Osteocyte (in vitro differentiated cells): ENCODE results near the gene SLC25A24. TPM values are rescaled to one million over a fixed set of nuclear protein-coding genes. Genes with fewer than 3 reads are reported as not detected.

Source experiments
- DNase-seq: peaks from one replicate; pipeline ENCODE4 v3.0.0; 2021; ENCODE audit warnings: mixed read lengths; ENCODE audit not compliant: unreplicated experiment; ENCODE audit errors: extremely low spot score
- H3K27ac Mint-ChIP-seq: one replicate; pipeline ENCODE4 v1.8.0; 2021; ENCODE audit warnings: mild to moderate bottlenecking, mixed read lengths; ENCODE audit not compliant: unreplicated experiment
- H3K27me3 Mint-ChIP-seq: one replicate; pipeline ENCODE4 v1.8.0; 2021; ENCODE audit warnings: mixed read lengths; ENCODE audit not compliant: unreplicated experiment
- H3K36me3 Mint-ChIP-seq: one replicate; pipeline ENCODE4 v1.8.0; 2021; ENCODE audit warnings: mixed read lengths; ENCODE audit not compliant: unreplicated experiment
- H3K4me1 Mint-ChIP-seq: one replicate; pipeline ENCODE4 v1.8.0; 2021; ENCODE audit warnings: mixed read lengths; ENCODE audit not compliant: unreplicated experiment
- H3K4me3 Mint-ChIP-seq: one replicate; pipeline ENCODE4 v1.8.0; 2021; ENCODE audit warnings: mild to moderate bottlenecking, moderate library complexity, mixed read lengths; ENCODE audit not compliant: unreplicated experiment
- H3K9me3 Mint-ChIP-seq: one replicate; pipeline ENCODE4 v1.8.0; 2021; ENCODE audit warnings: mixed read lengths; ENCODE audit not compliant: unreplicated experiment
- total RNA-seq: library from RNA; stranded (reverse); gene quantifications from 2 replicates; pipeline ENCODE4 v1.2.1, GENCODE V29; 2021
- TF ChIP-seq, protein P1 (sequence below): fragments of 200-600 bp; sonication (generic); IDR thresholded peaks from 2 replicates; pipeline ENCODE4 v1.5.0; 2021; ENCODE audit warnings: antibody characterized with exemption, mild to moderate bottlenecking, moderate library complexity

The SLC25A24 gene
- total RNA-seq, 1 donor from 2014 or later, result 41.3 TPM

DNA sequence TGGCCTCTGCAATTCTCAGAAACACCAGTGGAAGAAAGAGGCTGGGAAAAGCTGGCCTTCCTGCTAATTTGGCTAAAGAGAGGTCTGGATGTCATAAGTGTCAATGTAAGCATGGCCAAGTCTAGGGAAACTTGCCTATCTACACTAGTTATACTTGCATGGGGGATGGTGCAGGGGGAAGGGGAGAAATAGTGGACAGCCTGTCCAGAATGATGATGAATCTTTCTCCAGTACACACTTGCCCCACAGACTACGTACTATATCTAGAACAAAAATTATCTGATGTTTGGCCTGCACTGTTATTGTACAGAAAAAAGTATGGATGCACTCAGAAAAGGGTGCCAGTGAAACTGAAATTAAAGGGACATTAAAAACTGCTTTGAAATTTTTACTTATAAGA lies 114.5 kb downstream of the SLC25A24 start:
- no peaks in the 10 kb centered on the region for H3K4me1 Mint-ChIP-seq
- H3K4me3 Mint-ChIP-seq, result no peak overlapping the region
- no peaks in the 10 kb centered on the region for H3K36me3 Mint-ChIP-seq
- no peak for DNase-seq
- TF ChIP-seq, protein P1, sequence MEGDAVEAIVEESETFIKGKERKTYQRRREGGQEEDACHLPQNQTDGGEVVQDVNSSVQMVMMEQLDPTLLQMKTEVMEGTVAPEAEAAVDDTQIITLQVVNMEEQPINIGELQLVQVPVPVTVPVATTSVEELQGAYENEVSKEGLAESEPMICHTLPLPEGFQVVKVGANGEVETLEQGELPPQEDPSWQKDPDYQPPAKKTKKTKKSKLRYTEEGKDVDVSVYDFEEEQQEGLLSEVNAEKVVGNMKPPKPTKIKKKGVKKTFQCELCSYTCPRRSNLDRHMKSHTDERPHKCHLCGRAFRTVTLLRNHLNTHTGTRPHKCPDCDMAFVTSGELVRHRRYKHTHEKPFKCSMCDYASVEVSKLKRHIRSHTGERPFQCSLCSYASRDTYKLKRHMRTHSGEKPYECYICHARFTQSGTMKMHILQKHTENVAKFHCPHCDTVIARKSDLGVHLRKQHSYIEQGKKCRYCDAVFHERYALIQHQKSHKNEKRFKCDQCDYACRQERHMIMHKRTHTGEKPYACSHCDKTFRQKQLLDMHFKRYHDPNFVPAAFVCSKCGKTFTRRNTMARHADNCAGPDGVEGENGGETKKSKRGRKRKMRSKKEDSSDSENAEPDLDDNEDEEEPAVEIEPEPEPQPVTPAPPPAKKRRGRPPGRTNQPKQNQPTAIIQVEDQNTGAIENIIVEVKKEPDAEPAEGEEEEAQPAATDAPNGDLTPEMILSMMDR, result no peak
- H3K27me3 Mint-ChIP-seq, result peaks cover 15% of the 10 kb centered on the region
- no peak overlapping the region for H3K27ac Mint-ChIP-seq
- no peaks in the 10 kb centered on the region for H3K9me3 Mint-ChIP-seq

GRCh38 chr1:108084866-108085477 lies 115.2 kb downstream of the SLC25A24 start:
- Mint-ChIP-seq H3K4me1 (no peaks in the 10 kb centered on the region), H3K36me3 (no peaks in the 10 kb centered on the region), H3K9me3 (no peaks in the 10 kb centered on the region), H3K27me3 (peaks cover 16% of the 10 kb centered on the region), H3K27ac (no peak overlapping the region), H3K4me3 (no peak overlapping the region)
- DNase-seq, result no peak
- TF ChIP-seq, protein P1, result no peak

Other genes starting within 250 kb of the SLC25A24 start
- not detected in 2 replicates for gene VAV3, start 235.2 kb downstream of the SLC25A24 start, total RNA-seq
- not detected in 2 replicates for gene NBPF4, start 43.7 kb upstream of the SLC25A24 start, total RNA-seq
- not detected in 2 replicates for gene NBPF6, start 250.0 kb upstream of the SLC25A24 start, total RNA-seq